NCI-H1105 (cell line): Measurements from ENCODE around the gene LRRC28.
"Not testable (repeated sequence)": the region's sequence is repeated elsewhere in the genome, so short reads cannot be mapped to it uniquely, and the experiment has no call there.

Experiments
- DNase-seq: peaks from one replicate; lab custom pipeline; 2025; lab: John Stamatoyannopoulos, UW

The LRRC28 gene

DNA sequence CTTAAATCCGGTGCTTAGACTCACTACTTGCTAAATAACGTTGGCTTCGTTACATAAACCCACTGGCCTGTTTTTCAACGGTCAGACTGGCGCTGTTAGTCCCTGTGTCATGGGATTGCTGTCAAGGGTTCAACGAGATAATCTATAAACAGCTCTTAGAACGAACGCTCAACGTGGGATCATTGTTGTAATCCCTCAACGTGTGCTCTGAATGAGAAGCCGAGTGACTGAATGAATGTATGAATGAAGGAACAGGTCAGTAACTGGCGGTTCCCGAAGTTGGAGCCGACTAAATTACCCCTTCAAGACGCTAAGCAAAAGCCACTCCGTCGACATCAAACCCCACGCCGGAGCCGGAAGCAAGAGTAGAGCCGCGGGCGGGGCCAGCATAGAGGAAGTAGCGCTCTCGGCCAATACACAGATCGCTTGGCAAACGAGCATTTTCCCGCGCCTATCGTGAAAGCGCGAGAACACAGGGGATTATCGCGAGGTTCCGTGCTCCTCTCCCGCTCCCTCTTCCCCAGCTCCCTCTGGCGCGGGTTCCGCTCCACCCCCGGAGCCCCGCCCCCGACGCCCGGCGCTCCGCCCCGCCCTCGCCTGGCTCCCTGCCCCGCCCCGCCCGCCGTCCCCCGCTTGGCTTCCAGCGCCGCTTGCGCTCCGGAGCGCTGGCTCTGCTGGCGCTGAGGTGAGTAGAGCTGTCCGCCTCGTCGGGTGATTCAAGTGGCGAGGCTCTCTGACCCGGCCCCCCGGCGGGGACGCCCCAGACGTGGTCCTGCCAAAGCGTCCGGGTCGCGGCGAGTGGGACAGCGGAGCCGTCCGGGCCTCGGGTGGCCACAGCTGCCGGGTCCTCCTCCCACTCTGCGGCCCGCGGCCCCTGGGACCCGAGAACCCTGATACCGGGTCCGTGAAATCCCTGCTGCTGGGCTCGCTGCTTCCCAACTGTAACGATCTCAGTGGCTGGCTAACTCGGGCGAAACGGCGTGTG lies at the start of gene LRRC28:
TSS of gene LRRC28 (plus strand) at position 625 of the 985 bp plus-strand sequence. CDS start 4,477 bp downstream, outside the sequence.
- DNase-seq: peak; percentile 100

DNA sequence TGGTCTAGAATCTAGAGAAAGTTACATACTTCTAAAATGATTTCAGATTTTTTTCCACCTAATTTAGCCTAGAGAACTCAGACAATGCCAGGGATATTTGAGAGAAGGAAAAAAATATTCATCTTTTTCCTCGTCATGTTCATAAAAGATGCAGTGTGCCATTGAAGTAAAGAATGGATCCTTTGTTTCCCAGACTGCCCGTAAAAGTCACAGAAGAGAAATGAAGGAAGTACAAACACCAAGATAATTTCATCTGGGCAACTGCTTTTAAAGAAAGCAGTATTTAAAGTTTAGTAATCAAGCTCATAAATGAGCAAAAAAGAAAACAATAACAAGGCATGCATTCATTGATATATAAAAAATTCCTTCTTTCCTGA lies 49.1 kb upstream of the LRRC28 start:
- no peak for DNase-seq

DNA sequence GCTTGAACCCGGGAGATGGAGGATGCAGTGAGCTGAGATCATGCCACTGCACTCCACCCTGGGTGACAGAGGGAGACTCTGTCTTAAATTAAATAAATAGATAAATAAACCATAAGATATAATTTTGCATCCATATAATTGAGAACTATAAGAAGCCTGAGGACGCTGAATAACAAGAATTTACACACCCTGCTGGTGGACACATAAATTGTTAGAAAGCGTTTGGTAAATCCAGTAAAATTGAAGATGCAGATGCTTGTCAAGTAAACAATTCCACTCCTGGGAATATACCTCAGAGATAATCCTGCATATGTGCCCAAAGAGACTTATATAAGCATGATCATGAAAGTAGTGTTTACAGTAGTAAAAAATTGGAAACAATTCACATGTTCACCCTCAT lies 43.6 kb upstream of the LRRC28 start:
- no peak for DNase-seq

DNA sequence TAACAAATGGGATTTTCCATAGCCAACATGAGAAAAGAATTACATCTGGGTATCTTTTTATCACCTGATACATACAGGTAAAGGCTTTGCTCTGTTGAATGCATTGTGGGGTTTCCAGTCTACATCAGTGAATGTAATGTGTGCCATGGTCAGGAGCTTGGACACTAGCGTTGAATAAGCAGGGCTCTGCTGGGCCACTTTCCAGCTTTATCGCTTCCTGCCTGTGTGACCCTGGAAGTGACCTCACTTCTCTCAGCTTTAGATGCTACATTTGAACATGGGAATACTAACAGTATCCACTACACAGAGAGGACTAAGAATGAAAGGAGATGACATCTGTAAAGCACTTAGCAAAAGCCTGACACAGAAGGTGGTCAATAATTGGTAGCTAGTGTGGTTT lies 42.0 kb upstream of the LRRC28 start:
- DNase-seq: no peak

DNA sequence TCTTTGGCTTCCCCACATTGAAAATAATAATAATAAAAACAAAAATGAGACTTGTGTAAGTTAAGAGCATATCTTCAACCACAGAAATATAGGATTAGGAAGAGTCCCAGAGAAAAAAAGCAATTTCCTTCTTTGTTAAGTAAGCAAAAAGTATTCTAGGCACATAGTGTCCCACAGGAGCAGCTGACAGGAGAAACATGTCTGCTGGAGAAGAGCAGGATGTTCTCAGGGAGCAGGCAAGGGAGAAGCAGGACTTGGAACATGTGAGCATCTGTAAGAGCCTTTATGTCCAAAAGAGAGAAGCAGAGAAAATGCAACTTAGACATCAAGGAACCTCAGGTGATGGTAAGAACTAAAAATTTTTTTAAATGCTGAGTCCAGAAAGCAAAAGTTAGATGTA lies 40.9 kb upstream of the LRRC28 start:
- no peak for DNase-seq

DNA sequence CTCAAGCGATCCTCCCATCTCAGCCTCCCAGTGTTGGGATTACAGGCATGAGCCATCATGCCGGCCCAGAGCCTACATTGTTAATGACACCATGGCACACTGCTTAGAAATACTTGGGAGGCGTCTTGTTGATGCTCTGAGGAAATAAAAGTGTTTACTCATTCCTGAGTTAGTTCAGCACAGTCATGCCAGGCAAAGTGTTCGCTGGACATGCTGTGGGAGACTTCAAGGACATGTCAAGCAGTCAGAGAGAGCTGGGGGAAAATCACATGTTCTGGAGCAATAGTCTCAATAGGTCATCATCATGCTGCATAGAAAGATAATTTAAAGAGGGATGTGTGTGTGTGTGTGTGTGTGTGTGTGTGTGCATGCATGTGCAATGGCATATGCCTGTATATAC lies 39.4 kb upstream of the LRRC28 start:
- DNase-seq: no peak

DNA sequence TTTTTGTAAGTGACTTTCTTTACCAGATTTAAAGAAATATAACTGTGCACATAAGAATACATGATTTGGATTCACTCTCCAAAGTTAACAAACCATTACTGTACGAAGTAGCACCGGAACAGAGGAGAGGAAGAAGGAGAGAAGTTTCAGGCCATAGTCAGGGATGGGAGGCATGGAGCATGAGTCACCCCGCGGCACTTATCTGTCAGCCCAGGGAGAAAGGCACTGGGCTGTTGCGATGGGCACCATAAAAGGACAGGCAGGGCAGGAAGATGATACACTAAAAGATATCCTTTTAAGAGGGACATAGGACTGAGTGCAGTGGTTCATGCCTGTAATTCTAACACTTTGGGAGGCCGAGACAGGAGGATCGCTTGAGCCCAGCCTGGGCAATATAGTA lies 38.9 kb upstream of the LRRC28 start:
- DNase-seq: no peak

DNA sequence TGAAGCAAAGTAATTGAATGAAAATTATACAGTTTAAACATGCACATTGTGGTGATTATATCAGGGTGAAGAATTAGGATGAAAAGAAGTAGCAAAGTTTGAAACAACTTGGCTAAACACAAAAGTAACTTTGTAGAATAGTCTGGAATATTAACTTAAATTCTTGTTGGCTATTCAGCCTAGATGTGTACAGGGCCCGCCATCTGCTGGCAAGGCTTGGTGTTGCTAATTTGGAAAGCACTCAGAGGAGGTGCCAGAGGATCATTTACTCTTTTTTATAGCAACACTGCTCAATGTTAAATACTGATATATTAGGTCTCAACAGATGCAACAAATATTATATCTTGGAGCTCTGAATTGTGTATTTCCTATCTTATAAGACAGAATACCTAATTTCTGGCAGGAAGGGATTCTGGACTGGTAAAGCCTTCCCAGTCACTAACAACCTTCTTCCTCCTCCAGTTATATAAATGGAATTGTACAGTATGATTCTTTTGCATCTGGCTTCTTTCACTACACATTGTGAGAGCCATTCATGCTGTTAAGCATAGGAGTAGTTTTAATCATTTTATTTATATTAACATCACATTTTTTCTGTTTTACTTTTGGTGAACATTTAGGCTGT lies 38.0 kb upstream of the LRRC28 start:
- DNase-seq: peak; percentile 49

DNA sequence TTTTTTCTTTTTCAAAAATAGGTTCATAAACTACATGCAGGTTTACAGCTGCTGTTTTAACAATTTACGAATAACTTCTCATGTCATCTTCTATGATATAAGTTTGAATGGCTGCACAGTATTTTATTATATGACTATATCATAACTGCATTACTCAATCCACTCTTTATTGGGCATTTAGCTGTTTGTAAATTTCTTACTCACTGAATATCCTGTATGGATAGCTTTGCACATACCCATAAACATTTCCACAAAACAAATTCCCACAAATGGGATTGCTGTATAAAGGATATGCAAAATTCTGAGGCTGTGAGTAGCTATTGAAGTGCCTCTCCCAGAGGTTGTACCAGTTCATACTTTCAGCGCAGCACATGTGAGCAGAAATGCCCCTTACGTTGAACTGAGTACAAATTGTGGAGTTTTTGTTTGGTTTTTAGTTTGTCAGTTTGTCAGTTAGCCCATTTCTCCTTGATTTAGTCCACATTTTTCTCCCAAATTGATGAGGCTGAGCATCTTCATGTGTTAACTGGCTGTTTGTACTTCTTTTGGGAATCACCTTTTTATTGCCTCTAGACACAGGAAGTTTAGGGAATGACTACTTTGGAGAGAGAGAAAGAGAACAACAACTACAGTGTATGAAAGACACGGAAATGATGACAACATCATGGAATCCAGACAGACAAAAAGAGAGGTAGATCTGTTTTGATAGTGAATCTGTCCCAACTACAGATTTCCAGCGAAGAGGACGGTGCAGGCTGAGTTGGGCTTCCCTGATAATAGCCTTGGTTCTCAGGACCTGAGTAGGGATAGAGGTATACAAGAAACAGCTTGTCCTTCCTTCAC lies 26.7 kb upstream of the LRRC28 start:
- DNase-seq: no peak

DNA sequence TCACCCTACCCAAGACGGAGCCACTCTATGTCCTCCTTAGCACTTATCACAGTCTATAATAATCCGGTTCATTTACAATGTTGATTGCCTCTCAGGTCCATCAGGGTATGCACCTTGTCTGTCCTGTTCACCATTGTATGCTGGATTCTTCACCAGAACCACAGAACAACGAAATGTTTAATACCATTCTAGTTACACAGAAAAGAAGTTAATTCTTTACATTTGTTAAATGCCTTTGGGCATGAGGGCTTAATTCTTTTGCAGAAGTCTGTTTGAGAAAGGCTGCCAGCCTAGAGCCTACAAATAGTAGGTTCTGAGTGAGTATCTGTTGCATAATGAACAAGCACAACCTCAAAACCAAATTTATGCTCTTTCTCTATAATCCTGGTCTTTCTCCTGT lies 24.5 kb upstream of the LRRC28 start:
- DNase-seq: no peak

DNA sequence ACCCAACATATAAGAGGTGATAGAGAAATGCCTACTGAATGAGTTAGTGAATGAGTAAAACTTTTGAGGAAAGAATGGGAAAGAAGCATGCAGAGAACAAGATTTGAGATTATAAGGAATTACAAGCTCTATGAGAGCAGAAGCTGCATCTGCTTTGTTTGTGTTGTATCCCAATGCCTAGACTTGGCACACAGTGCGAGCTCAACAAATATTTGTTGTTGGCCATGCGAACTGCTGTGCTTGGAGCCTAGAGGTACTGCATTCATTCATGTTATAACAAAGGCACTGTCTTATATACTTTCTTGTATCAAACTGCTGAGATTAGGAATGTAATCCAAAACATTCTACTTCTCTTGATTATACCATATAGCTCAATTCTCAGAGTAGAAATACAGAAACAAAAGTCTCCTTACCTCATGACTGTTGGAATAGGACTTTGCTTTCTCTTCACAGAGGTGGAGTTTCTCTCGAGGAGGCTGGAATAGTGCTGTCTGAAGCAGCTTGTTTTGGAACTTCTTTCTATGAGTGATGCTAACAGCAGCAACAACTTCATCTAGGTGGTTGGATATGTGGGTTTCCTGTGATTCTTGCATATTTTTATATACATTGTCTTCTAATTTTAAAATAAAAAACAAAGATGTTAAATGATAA lies 23.0 kb upstream of the LRRC28 start:
- no peak for DNase-seq

DNA sequence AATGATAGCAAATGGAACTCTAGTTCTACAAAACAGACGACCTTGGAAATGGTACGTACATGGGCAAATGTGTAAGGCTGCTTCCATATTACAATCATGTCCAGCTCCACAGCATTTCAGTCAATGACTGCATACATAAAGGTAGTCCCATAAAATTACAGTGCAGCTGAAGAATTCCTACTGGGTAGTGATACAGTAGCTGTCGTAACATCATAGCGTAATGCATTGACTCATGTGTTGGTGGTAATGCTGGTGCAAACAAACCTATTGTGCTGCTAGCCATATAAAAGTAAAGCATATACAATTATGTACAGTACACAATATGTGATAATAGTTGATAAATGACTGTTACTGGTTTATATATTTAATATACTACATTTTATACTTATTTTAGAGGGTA lies 20.4 kb upstream of the LRRC28 start:
- DNase-seq: no peak

DNA sequence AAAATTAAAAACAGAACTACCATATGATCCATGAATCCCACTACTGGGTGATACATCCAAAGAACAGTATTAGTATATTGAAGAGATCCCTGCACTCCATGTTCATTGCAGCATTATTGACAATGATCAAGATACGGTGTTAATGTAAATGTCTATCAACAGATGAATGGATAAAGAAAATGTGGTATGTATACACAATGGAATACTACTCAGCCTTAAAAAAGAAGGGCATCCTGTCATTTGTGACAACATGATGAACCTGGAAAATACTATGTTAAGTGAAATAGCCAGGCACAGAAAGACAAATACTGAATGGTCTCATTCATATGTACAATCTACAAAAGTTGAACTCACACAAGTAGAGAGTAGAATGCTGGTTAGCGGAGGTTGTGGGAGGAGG lies 18.5 kb upstream of the LRRC28 start:
- DNase-seq: no peak

DNA sequence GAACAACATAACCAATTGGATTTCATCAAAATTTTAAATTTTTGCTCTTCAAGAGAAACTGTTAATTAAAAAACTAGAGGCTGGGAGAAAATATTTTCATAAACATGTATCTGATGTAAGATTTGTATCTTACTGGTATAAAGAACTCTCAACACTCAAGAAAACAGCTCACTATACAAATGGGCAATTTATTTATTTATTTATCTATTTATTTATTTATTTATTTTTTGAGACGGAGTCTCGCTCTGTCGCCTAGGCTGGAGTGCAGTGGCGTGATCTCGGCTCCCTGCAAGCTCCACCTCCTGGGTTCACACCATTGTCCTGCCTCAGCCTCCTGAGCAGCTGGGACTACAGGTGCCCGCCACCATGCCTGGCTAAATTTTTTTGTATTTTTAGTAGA lies 17.1 kb upstream of the LRRC28 start:
- not testable (repeated sequence) for DNase-seq

DNA sequence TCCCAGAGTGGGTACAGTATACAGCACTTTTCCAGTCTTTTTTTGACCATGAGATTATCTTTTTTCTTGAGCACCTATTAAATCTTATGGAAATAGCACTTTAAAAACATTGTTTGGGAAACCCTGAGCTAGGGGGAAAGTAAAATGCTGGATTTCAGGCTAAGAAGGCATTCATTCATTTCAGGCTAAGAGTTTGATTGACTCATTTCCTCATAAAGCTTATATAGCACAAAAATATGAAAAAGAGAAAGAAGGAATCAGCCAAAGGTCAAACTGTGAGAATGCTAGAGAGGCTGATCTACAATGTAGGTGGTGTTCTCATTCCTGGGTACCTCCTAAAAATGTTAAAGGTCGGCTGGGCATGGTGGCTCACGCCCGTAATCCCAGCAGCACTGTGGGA lies 12.4 kb upstream of the LRRC28 start:
- DNase-seq: no peak

DNA sequence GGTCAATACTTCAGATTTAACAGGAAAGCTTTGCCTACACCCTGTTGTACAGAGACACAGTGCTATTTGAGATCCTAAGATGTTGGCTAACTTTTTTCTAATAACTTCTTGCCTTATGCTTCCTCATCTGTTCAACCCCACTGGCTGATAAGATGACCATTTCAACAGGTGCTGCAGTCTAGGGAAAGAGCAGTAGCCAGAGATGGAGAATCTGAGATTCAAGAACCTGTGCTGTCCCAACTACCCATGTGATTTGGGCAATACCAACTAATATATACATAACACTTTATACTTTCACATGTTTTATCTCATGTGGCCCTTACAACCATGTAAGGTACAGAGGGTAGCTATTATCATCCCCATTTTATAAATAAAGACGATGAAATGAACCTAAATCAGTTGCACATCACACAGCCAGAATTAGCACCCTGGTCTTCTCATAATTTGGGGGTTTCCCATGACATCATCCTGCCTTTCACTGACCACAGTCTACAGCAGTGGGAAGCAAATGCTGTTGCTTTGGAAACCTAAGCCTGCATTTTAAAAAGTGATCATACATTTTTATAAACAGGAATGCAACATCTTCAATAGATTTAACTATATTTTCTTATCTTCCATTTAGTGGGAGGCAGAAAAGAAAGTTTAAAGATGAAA lies 11.6 kb upstream of the LRRC28 start:
- DNase-seq: no peak

DNA sequence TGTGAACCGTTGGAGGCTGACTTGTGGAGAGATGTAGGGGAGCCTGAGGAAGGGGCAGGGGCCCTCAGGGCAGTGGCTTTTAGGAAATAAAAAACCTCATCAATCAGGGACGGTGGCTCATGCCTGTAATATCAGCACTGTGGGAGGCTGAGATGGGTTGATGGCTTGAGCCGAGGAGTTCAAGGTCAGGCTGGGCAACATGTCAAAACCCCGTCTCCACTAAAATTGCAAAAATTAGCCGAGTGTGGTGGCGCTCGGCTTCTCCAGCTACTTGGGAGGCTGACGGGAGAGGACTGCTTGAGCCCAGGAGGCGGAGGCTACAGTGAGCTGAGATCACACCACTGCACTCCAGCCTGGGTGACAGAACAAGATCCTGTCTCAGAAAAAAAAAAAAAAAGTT lies 9.5 kb upstream of the LRRC28 start:
- DNase-seq: no peak

DNA sequence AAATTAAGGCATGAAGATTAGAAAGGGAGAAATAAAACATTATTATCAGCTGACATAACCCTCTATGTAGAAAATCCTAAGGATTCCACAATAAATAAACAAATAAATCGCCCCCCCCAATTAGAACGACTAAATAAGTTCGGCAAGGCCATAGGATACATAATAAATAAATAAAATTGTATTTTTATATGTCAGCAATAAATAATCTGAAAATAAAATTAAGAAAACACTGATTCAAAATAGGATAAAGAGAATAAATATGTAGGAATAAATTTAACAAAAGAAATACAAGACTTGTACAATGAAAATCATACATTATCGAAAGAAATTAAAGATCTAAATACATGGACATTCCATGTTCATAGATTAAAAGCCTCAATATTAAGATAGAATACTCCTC lies 7.0 kb upstream of the LRRC28 start:
- no peak for DNase-seq

DNA sequence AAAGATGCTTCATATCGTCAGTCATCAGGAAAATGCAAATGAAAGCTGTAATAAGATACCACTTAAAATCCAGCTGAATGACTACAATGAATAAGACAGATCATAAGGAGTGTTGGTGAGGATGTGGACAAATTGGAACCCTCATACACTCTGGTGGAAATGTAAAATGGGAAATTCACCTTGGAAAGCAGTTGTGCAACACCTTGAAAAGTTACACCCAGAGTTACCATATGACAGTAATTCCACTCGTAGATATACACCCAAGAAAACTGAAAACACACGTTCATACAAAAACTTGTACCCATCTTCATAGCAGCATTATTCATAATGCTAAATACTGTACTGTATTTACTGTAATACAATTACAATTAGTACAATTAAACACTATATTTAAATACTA lies 4.2 kb upstream of the LRRC28 start:
- no peak for DNase-seq

DNA sequence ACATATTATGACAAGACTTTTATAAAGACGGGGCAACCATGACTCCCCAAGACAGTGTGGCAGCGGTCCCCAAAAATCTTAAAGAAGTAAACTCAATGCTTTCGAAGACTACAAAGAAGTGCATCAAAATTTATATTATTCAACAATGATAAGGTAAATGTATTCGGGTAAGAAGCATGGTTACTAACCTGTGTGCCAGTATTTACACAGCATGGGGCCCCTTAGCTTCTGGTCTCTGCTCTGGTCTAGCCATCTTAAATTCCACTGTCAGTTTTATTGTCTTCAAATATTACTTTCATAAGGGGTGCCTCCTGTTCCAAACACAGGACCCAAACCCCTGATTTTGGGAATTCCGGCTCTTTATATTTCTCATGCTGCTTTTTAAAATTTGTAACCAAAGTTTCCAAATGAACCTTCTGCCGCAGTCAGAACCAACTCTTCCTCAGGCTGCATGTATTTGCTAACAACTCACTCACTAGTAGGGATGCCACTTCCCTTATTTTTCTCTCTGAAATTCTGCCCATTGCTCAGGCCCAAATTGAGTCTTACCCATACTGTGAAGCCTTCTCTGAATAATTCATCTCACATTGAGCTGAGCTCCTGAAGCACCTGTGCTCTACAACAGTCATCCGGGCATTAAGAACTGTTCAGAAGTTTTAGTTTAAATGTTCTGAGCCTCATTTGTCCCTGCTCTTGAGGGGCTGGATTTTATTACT lies 3.1 kb upstream of the LRRC28 start:
- DNase-seq: no peak
